ENCODE results near the gene RAB40C.

DNA sequence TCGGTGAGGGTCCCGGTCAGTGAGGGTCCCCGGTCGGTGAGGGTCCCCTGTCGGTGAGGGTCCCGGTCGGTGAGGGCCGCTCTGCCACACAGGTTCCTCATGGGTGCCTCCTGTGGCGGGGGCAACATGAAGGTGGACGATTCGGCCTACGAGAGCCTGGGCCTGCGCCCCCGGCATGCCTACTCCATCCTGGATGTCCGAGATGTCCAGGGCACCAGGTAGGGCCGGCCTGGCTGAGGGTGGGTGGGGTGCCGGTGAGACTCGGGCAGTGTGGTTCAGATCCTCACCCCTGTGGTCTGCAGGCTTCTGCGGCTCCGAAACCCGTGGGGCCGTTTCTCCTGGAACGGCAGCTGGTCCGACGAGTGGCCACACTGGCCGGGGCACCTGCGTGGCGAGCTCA is 38.7 kb upstream of the RAB40C start:
- TF ChIP-seq, protein P1, sequence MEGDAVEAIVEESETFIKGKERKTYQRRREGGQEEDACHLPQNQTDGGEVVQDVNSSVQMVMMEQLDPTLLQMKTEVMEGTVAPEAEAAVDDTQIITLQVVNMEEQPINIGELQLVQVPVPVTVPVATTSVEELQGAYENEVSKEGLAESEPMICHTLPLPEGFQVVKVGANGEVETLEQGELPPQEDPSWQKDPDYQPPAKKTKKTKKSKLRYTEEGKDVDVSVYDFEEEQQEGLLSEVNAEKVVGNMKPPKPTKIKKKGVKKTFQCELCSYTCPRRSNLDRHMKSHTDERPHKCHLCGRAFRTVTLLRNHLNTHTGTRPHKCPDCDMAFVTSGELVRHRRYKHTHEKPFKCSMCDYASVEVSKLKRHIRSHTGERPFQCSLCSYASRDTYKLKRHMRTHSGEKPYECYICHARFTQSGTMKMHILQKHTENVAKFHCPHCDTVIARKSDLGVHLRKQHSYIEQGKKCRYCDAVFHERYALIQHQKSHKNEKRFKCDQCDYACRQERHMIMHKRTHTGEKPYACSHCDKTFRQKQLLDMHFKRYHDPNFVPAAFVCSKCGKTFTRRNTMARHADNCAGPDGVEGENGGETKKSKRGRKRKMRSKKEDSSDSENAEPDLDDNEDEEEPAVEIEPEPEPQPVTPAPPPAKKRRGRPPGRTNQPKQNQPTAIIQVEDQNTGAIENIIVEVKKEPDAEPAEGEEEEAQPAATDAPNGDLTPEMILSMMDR (IDR thresholded peaks at IDR 0.05) = no peak
- TF ChIP-seq POLR2AphosphoS5 (IDR thresholded peaks at IDR 0.05) = no peak
